ENCODE measurements around the gene CLN3. TPM values are rescaled to one million over a fixed set of nuclear protein-coding genes. Genes with fewer than 3 reads are reported as not detected.
"Not testable (repeated sequence)": the region's sequence is repeated elsewhere in the genome, so short reads cannot be mapped to it uniquely, and the experiment has no call there.

CLN3 gene
- total RNA-seq, 1 experiment from 2014 or later = 27.5 TPM

GRCh38 chr16:28524681-28525171, 32.9 kb upstream of the CLN3 start:
- no peak for DNase-seq
- Histone ChIP-seq H3K27me3 (no peaks in the 10 kb centered on the region), H3K36me3 (no peaks in the 10 kb centered on the region), H3K4me3 (no peak overlapping the region), H3K9me3 (no peaks in the 10 kb centered on the region)

GRCh38 chr16:28522792-28523191, 30.9 kb upstream of the CLN3 start:
- Histone ChIP-seq H3K9me3 (no peaks in the 10 kb centered on the region), H3K36me3 (no peaks in the 10 kb centered on the region), H3K27me3 (no peaks in the 10 kb centered on the region), H3K4me3 (no peak overlapping the region)
- DNase-seq = no peak

GRCh38 chr16:28521436-28521835, 29.6 kb upstream of the CLN3 start:
- Histone ChIP-seq H3K4me3 (no peak overlapping the region), H3K36me3 (no peaks in the 10 kb centered on the region), H3K27me3 (no peaks in the 10 kb centered on the region), H3K9me3 (no peaks in the 10 kb centered on the region)
- DNase-seq = no peak

- Histone ChIP-seq H3K27me3 (no peaks in the 10 kb centered on the region), H3K36me3 (no peaks in the 10 kb centered on the region), H3K4me3 (no peak overlapping the region), H3K9me3 (no peaks in the 10 kb centered on the region)
- no peak for DNase-seq
Observed at GRCh38 chr16:28520672-28521071, 28.8 kb upstream of the CLN3 start.

- H3K36me3 ChIP-seq = no peaks in the 10 kb centered on the region
- no peaks in the 10 kb centered on the region for H3K27me3 ChIP-seq
- no peaks in the 10 kb centered on the region for H3K9me3 ChIP-seq
- no peak overlapping the region for H3K4me3 ChIP-seq
- DNase-seq = no peak
Observed at GRCh38 chr16:28514246-28514645, 22.4 kb upstream of the CLN3 start.

- Histone ChIP-seq H3K27me3 (no peaks in the 10 kb centered on the region), H3K36me3 (no peaks in the 10 kb centered on the region), H3K9me3 (no peaks in the 10 kb centered on the region), H3K4me3 (no peak overlapping the region)
- DNase-seq = no peak
Observed at GRCh38 chr16:28513484-28514181, 21.8 kb upstream of the CLN3 start.

GRCh38 chr16:28511801-28512789, 20.2 kb upstream of the CLN3 start:
- DNase-seq = no peak
- no peaks in the 10 kb centered on the region for H3K36me3 ChIP-seq
- no peaks in the 10 kb centered on the region for H3K9me3 ChIP-seq
- no peak overlapping the region for H3K4me3 ChIP-seq
- H3K27me3 ChIP-seq = no peaks in the 10 kb centered on the region

GRCh38 chr16:28511031-28511430, 19.2 kb upstream of the CLN3 start:
- Histone ChIP-seq H3K27me3 (no peaks in the 10 kb centered on the region; the same call in 1 of the 2 replicates), H3K36me3 (no peaks in the 10 kb centered on the region), H3K9me3 (no peaks in the 10 kb centered on the region), H3K4me3 (no peak overlapping the region)
- DNase-seq = no peak

GRCh38 chr16:28505489-28506137, 13.7 kb upstream of the CLN3 start:
- Histone ChIP-seq H3K27me3 (peaks cover 11% of the 10 kb centered on the region; the same call in 1 of the 2 replicates), H3K36me3 (no peaks in the 10 kb centered on the region), H3K9me3 (no peaks in the 10 kb centered on the region), H3K4me3 (no peak overlapping the region)
- no peak for DNase-seq

- no peak for DNase-seq
- Histone ChIP-seq H3K27me3 (peaks cover 11% of the 10 kb centered on the region; the same call in 1 of the 2 replicates), H3K4me3 (no peak overlapping the region), H3K36me3 (no peaks in the 10 kb centered on the region), H3K9me3 (no peaks in the 10 kb centered on the region)
Observed at GRCh38 chr16:28504707-28505404, 13.0 kb upstream of the CLN3 start.

- no peak for DNase-seq
- Histone ChIP-seq H3K4me3 (no peak overlapping the region), H3K27me3 (peaks cover 11% of the 10 kb centered on the region; the same call in 1 of the 2 replicates), H3K36me3 (no peaks in the 10 kb centered on the region), H3K9me3 (no peaks in the 10 kb centered on the region)
Observed at GRCh38 chr16:28503470-28504259, 11.8 kb upstream of the CLN3 start.

GRCh38 chr16:28502290-28502689, 10.4 kb upstream of the CLN3 start:
- DNase-seq = no peak
- Histone ChIP-seq H3K27me3 (peaks cover 11% of the 10 kb centered on the region; the same call in 1 of the 2 replicates), H3K36me3 (no peaks in the 10 kb centered on the region), H3K9me3 (no peaks in the 10 kb centered on the region), H3K4me3 (no peak overlapping the region)

GRCh38 chr16:28501258-28502232, 9.7 kb upstream of the CLN3 start:
- H3K9me3 ChIP-seq = no peaks in the 10 kb centered on the region
- H3K36me3 ChIP-seq = no peaks in the 10 kb centered on the region
- H3K27me3 ChIP-seq = peaks cover 11% of the 10 kb centered on the region; the same call in 1 of the 2 replicates
- DNase-seq = no peak
- H3K4me3 ChIP-seq = no peak overlapping the region

- not testable (repeated sequence) for H3K4me3 ChIP-seq, H3K27me3 ChIP-seq, H3K9me3 ChIP-seq, DNase-seq, H3K36me3 ChIP-seq
Observed at GRCh38 chr16:28500476-28501180, 8.8 kb upstream of the CLN3 start.

All from MG63 (cell line).